H1 (cell line): ENCODE measurements around the gene RBM6.

Source experiments
- EP300 ChIP-seq, 2 experiments: IDR thresholded peaks; 1 replicate in 1 of 2; 2 replicates in 1 of 2; pipeline ENCODE4 v1.6.1; 2011 to 2012; ENCODE audit warnings: low read depth in 2 of 2, low read length in 2 of 2, mild to moderate bottlenecking in 2 of 2, borderline replicate concordance in 1 of 2, inconsistent platforms in 1 of 2, moderate library complexity in 1 of 2
- JUND ChIP-seq: IDR thresholded peaks from 2 replicates; pipeline ENCODE4 v1.6.1; 2011; ENCODE audit warnings: mild to moderate bottlenecking, improper control_type of control experiment, low read length
- POLR2A ChIP-seq, 2 experiments: IDR thresholded peaks; 1 replicate in 1 of 2; 2 replicates in 1 of 2; pipeline ENCODE4 v1.6.1; 2011; ENCODE audit warnings: low read depth in 2 of 2, low read length in 2 of 2, mild to moderate bottlenecking in 2 of 2; ENCODE audit errors: control extremely low read depth in 1 of 2

- TF ChIP-seq EP300 (IDR thresholded peaks at IDR 0.05; ENCODE audit: borderline replicate concordance in 1 of 2, low read depth in 2 of 2, low read length in 2 of 2): no peak
- TF ChIP-seq JUND: no peak
- no peak; a peak in 2 of 3 replicates for TF ChIP-seq POLR2A (IDR thresholded peaks at IDR 0.05; ENCODE audit: control extremely low read depth in 1 of 2, low read depth in 2 of 2, low read length in 2 of 2)
Measured at GRCh38 chr3:49903451-49904424, 36.2 kb upstream of the RBM6 start, which contains the start of gene MST1R.
